Islet of Langerhans (tissue), 1 donor: Measurements from ENCODE around the gene PADI2.

Experiments
- FAIRE-seq: peaks from one replicate; lab custom pipeline; 2011; peaks lifted over from hg19 to GRCh38; lab: Jason Lieb, UNC

The PADI2 gene

GRCh38 chr1:17139637-17140036 lies 20.4 kb upstream of the PADI2 start:
- no peak for FAIRE-seq

GRCh38 chr1:17137441-17137840 lies 18.2 kb upstream of the PADI2 start:
- FAIRE-seq = no peak

DNA sequence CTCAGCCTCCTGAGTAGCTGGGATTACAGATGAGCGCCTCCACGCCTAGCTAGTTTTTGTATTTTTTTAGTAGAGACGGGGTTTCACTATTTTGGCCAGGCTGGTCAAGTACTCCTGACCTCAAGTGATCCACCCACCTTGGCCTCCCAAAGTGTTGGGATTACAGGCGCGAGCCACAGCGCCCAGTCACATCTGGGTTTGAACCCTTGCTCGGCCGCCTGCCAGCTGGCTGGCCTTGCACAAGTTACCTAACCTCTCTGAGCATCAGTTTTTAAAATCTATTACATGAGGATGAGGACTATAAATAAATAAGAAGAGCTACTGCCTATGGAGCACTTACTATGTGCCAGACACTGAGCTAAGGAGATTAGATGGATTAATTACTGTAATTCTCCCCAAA lies 17.7 kb upstream of the PADI2 start:
- FAIRE-seq = no peak

- FAIRE-seq = no peak
These were observed 16.9 kb upstream of the PADI2 start for GRCh38 chr1:17136145-17136544.

DNA sequence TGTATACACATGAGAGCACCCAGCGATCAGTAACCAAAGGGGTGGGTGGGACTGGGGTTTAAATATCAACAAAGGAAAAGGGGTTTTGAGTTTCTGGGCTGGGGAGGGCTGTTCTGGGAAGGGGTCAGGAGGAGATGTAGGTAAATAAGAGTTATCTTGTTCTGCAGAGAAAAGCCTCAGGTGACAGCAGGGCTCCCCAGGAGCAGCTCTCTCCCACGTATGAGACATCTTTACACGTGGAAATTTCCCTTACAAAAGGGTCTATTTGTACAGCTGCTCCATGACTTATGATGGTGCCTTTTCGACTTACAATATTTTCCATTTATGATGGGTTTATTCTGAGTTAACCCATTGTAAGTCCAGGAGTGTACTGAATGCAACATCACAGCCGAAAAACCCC lies 16.3 kb upstream of the PADI2 start:
- FAIRE-seq = no peak

- FAIRE-seq = no peak
These were observed 15.5 kb upstream of the PADI2 start for GRCh38 chr1:17134724-17135123.

- FAIRE-seq = no peak
These were observed 14.8 kb upstream of the PADI2 start for GRCh38 chr1:17134034-17134433.

DNA sequence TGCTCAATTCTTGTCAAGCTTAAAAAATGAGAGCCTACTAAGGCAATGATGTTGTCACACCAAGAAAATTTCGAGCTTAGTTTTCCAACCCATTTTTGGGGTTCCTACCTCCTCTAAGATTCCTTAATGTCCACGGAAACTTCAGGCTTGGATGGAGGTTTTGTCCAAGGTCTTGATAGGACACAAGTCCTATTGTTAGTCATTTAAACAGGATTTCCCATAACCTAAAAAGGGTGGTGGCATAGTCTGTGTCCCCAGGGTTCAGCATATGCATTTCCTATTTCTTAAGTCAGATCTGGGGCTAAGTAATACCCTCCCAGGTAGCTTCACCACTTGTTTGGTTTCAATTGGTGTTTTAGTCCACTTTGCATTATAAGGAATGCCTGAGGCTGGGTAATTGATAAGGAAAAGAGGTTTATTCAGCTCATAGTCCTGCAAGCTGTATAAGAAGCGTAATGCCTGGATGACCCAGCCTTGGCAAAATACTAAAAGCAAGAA lies 10.9 kb upstream of the PADI2 start:
- FAIRE-seq = no peak

- FAIRE-seq = no peak
These were observed 9.1 kb upstream of the PADI2 start for GRCh38 chr1:17128361-17128760.

GRCh38 chr1:17125756-17126237 lies 6.5 kb upstream of the PADI2 start:
- no peak for FAIRE-seq

DNA sequence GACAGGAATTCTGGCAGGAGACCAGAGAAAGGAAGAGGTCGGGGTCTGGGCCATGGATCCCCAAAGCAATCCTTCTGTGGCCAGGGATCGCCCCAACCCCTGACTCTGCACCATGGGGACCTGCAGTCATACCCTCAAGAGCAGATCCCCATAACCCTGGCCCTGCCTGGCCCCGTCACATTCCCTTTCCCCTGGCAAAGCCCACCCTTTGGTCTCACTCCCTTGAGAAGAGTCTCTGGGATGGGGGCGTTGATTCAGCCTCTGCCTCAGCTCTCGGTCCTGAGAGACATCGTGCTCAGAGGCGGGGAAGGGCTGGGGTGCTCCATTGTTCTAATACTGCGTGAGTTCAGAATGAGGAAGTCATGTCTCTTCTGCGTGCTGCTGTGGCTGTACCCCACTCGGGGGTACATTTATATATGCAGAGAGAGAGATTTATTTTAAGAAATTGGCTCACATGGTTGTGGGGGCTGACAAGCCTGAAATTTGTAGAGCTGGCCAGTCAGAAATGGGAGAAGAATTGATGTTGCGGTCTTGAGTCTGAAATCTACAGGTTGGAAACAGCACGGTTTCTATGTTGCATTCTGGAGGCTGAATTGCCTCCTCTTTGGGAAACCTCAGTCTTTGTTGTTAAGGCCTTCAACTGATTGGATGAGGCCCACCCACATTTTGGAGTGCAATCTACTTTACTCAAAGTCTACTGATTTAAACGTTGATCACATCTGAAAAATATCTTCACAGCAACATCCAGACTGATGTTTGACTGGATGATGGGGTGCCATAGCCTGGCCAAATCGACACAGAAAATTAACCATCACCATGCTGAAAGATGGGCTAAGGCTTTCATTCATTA lies 4.2 kb upstream of the PADI2 start:
- no peak for FAIRE-seq

DNA sequence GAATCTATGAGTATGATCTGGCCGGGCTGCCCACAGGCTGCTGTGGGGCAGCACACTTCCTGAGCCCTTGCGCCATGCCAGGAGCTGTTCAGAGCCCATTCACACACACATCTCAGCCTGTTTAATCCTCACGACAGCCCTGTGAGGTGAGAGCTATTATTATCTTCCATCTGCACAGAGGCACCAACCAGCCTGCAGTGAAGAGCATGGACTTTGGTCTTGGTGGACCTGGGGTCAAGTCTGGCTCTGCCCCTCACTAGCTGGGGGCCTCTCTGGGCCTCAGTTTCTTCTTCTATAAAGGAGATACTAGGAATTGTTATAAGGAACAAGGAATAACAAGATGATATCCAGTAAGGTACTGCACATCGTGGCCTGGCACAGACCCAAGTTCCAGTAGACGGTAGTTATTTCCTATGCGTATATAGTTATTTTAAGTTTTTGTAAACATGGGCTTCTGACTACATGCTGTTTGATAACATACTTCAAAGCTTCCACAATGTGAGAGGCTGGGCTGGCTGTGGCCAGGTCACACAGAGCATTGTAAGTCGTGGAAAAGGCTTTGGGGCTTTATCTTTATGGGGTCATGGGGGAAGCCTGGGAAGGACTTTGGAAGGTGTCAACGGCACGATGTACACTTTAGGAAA lies 3.4 kb upstream of the PADI2 start:
- no peak for FAIRE-seq

DNA sequence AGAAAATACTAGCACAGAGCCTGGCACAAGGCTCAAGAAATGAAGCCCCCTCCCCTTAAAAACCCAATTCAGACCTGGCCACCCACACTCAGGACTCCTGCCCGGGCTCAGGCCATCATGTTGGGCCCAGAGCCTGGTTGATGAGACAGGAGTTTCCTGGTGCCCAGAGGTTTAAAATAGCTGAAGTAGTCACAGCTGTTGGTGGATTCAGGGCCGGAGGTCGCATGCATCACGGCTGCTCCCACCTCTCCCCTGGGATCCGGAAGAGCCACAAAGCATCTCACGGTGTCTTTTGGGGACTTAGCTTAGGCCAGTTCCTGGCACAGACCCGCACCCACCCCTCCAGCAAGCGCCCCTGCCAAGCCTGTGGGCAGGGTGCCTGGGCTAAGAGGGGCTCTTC lies 2.6 kb upstream of the PADI2 start:
- no peak for FAIRE-seq

DNA sequence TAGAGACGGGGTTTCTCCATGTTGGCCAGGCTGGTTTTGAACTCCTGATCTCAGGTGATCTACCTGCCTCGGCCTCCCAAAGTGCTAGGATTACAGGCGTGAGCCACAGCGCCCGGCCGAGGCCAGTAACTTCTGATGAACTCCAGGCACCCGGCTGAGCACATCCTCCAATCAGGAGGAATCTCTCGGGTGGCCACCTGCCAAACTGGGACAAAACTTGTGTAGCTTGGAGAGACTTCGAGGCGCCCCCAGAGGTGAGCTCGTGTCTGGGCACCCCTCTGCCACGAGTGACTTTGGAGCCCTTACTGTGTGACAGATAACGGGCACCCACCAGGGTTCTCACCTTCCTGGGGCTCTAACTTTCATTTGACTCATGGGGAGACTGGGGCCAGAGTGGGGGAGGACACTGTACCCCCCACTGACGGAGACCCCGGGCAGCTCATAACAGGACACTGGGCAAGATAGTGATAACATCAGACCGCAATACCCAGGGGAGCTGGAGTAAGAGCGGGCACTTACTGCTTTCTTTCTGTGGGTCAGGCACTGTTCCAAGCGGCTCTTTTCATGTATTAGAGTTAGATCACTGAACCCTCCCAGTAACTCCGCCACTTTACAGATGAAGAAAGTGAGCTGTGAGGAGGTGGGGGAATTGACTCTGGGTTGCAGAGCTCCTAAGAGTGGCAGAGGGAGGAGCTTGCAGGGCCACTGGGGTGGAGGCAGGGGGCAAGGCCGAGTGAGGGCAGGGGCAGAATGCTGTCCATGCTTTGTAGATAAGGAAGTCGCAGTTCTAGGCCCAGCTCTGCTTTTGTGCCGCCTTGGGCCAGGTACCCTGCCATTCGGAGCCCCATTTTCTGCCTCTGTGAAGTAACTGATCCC lies 1.9 kb upstream of the PADI2 start:
- no peak for FAIRE-seq

GRCh38 chr1:17120481-17120877 lies 1.2 kb upstream of the PADI2 start:
- FAIRE-seq = no peak

GRCh38 chr1:17119773-17120480 lies 676 bp upstream of the PADI2 start:
- FAIRE-seq = no peak

DNA sequence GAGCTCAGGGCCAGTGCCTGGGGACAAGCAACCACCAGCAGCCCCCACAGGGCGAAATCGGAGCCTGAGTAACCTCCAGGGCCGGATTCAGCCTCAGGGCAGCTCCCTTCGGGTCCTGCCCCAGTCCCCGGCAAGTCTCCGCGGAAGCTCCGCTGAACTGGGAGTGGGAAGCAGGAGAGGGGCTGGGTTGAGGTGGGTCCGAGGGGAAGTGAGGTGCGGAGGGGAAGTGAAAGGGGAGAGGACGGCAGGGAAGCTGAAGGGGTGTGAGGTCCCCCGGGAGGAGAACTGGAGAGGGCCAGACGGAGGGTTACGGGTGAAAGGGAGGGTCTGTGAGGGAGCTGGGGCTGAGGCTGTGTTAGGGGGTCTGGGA lies 560 bp downstream of the PADI2 start:
- no peak for FAIRE-seq

- FAIRE-seq = no peak
These were observed 983 bp downstream of the PADI2 start for GRCh38 chr1:17118268-17118667.

GRCh38 chr1:17117451-17118265 lies 1.6 kb downstream of the PADI2 start:
- FAIRE-seq = no peak

- no peak for FAIRE-seq
These were observed 2.6 kb downstream of the PADI2 start for GRCh38 chr1:17116643-17117042.

- FAIRE-seq = no peak
These were observed 5.3 kb downstream of the PADI2 start for GRCh38 chr1:17113963-17114362.
